GM19468 (cell line): Measurements from ENCODE around the gene PNMA5.
"Not testable (repeated sequence)": the region's sequence is repeated elsewhere in the genome, so short reads cannot be mapped to it uniquely, and the experiment has no call there.

Source experiments
- ATAC-seq: cut with Tn5 transposase; IDR thresholded peaks from one replicate; pipeline ENCODE4 v1.9.1; 2021; ENCODE audit warnings: mild to moderate bottlenecking, moderate library complexity, moderate number of reproducible peaks; ENCODE audit not compliant: unreplicated experiment; ENCODE audit errors: extremely low read depth

Gene PNMA5

GRCh38 chrX:152993933-152994332 lies at the start of gene PNMA5:
PNMA5 (minus strand) TSS chrX:152994116; CDS start chrX:152991598, 2,518 bp downstream.
- no peak for ATAC-seq

- ATAC-seq = no peak
Measured at GRCh38 chrX:153032397-153033118, 38.6 kb upstream of the PNMA5 start.

- no peak for ATAC-seq
Measured at GRCh38 chrX:153030801-153031200, 36.9 kb upstream of the PNMA5 start.

GRCh38 chrX:153029875-153030274 lies 36.0 kb upstream of the PNMA5 start:
- ATAC-seq = no peak

GRCh38 chrX:153029162-153029561 lies 35.2 kb upstream of the PNMA5 start:
- no peak for ATAC-seq

- ATAC-seq = not testable (repeated sequence)
Measured at GRCh38 chrX:153028487-153028886, 34.6 kb upstream of the PNMA5 start.

GRCh38 chrX:153026501-153026900 lies 32.6 kb upstream of the PNMA5 start:
- ATAC-seq = not testable (repeated sequence)

- ATAC-seq = no peak
Measured at GRCh38 chrX:153019166-153019565, 25.2 kb upstream of the PNMA5 start.

- not testable (repeated sequence) for ATAC-seq
Measured at GRCh38 chrX:153017174-153017573, 23.3 kb upstream of the PNMA5 start.

GRCh38 chrX:153004780-153005179 lies 10.9 kb upstream of the PNMA5 start:
- no peak for ATAC-seq

GRCh38 chrX:153003981-153004380 lies 10.1 kb upstream of the PNMA5 start:
- no peak for ATAC-seq

- ATAC-seq = not testable (repeated sequence)
Measured at GRCh38 chrX:153002182-153002581, 8.3 kb upstream of the PNMA5 start.

GRCh38 chrX:152997337-152997736 lies 3.4 kb upstream of the PNMA5 start:
- ATAC-seq = no peak

- no peak for ATAC-seq
Measured at GRCh38 chrX:152992115-152992514, 1.8 kb downstream of the PNMA5 start.

GRCh38 chrX:152991123-152991522 lies 2.8 kb downstream of the PNMA5 start:
- ATAC-seq = no peak

- ATAC-seq = no peak
Measured at GRCh38 chrX:152989292-152989658, 4.6 kb downstream of the PNMA5 start.

GRCh38 chrX:152988536-152989291 lies 5.2 kb downstream of the PNMA5 start:
- ATAC-seq = no peak

- ATAC-seq = no peak
Measured at GRCh38 chrX:152987801-152988200, 6.1 kb downstream of the PNMA5 start.

- ATAC-seq = not testable (repeated sequence)
Measured at GRCh38 chrX:152987156-152987555, 6.8 kb downstream of the PNMA5 start.

GRCh38 chrX:152985383-152985782 lies 8.5 kb downstream of the PNMA5 start:
- not testable (repeated sequence) for ATAC-seq

- ATAC-seq = no peak
Measured at GRCh38 chrX:152968193-152968592, 25.7 kb downstream of the PNMA5 start.

- ATAC-seq = no peak
Measured at GRCh38 chrX:152960115-152960514, 33.8 kb downstream of the PNMA5 start.
